Fibroblast of peridontal ligament (primary cell): ENCODE measurements around the gene CSNK1A1L.

Experiments
- DNase-seq: peaks from one replicate; pipeline ENCODE4 v3.0.0-alpha.2; 2010; ENCODE audit errors: extremely low read depth

CSNK1A1L gene

GRCh38 chr13:37107456-37107855 lies 2.0 kb upstream of the CSNK1A1L start:
- no peak for DNase-seq

- DNase-seq: no peak
Measured at GRCh38 chr13:37106642-37107041, 1.2 kb upstream of the CSNK1A1L start.

GRCh38 chr13:37102896-37103295 lies 2.6 kb downstream of the CSNK1A1L start:
- no peak for DNase-seq

GRCh38 chr13:37101201-37101600 lies 4.3 kb downstream of the CSNK1A1L start:
- no peak for DNase-seq

GRCh38 chr13:37100731-37101130 lies 4.7 kb downstream of the CSNK1A1L start:
- peak; percentile 8 for DNase-seq

GRCh38 chr13:37097076-37097475 lies 8.4 kb downstream of the CSNK1A1L start:
- peak; percentile 8 for DNase-seq

- no peak for DNase-seq
Measured at GRCh38 chr13:37094840-37095239, 10.6 kb downstream of the CSNK1A1L start.

- DNase-seq: no peak
Measured at GRCh38 chr13:37094099-37094498, 11.4 kb downstream of the CSNK1A1L start.

- DNase-seq: no peak
Measured at GRCh38 chr13:37091835-37092234, 13.6 kb downstream of the CSNK1A1L start.

- DNase-seq: no peak
Measured at GRCh38 chr13:37090912-37091311, 14.6 kb downstream of the CSNK1A1L start.

- no peak for DNase-seq
Measured at GRCh38 chr13:37089495-37089894, 16.0 kb downstream of the CSNK1A1L start.

- no peak for DNase-seq
Measured at GRCh38 chr13:37087486-37087885, 18.0 kb downstream of the CSNK1A1L start.

GRCh38 chr13:37085606-37086005 lies 19.9 kb downstream of the CSNK1A1L start:
- peak; percentile 12 for DNase-seq

- no peak for DNase-seq
Measured at GRCh38 chr13:37076818-37077217, 28.6 kb downstream of the CSNK1A1L start.

- no peak for DNase-seq
Measured at GRCh38 chr13:37075164-37075563, 30.3 kb downstream of the CSNK1A1L start.

- peak; percentile 77 for DNase-seq
Measured at GRCh38 chr13:37074703-37075102, 30.8 kb downstream of the CSNK1A1L start.

- no peak for DNase-seq
Measured at GRCh38 chr13:37072024-37072423, 33.4 kb downstream of the CSNK1A1L start.

- DNase-seq: peak; percentile 15
Measured at GRCh38 chr13:37070956-37071355, 34.5 kb downstream of the CSNK1A1L start.

GRCh38 chr13:37070145-37070695 lies 35.2 kb downstream of the CSNK1A1L start:
- no peak for DNase-seq

GRCh38 chr13:37069597-37070103 lies 35.8 kb downstream of the CSNK1A1L start:
- no peak for DNase-seq

GRCh38 chr13:37068962-37069361 lies 36.5 kb downstream of the CSNK1A1L start:
- peak; percentile 50 for DNase-seq

- no peak for DNase-seq
Measured at GRCh38 chr13:37067874-37068273, 37.6 kb downstream of the CSNK1A1L start.

GRCh38 chr13:37065890-37066526 lies 39.5 kb downstream of the CSNK1A1L start:
- no peak for DNase-seq

GRCh38 chr13:37059848-37060192 lies 45.6 kb downstream of the CSNK1A1L start:
- no peak for DNase-seq
